ENCODE data around the gene MPST. TPM values are rescaled to one million over a fixed set of nuclear protein-coding genes. Genes with fewer than 3 reads are reported as not detected.

Gene MPST
- total and polyA plus RNA-seq, 3 donors from 2014 or later: 64.1 to 114 (median 99.6) TPM

DNA sequence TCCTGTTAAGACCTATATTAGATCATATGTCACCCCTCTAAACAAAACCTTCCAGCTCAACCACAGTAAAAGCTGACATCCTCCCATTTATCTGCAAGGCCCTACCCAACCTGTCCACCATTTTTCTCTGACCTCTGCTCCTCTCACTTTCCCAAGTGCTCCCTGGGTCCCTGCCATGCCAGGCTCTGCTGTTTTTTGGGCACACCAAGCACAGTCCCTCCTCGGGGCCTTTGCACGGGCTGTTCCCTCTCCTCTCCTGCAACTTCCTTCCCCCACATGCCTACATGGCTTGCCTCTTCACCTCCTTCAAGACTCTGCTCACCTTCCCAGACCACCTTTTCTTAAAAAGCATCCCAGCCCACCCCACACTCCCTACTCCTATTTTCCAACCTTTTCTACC, 10.1 kb upstream of the MPST start:
- no peaks in the 10 kb centered on the region for H3K36me3 ChIP-seq (ENCODE audit: low read depth, missing control alignments)
- WGBS, 2 donors: 85 to 94% methylated on average over 2 of the region's 2 CpGs

DNA sequence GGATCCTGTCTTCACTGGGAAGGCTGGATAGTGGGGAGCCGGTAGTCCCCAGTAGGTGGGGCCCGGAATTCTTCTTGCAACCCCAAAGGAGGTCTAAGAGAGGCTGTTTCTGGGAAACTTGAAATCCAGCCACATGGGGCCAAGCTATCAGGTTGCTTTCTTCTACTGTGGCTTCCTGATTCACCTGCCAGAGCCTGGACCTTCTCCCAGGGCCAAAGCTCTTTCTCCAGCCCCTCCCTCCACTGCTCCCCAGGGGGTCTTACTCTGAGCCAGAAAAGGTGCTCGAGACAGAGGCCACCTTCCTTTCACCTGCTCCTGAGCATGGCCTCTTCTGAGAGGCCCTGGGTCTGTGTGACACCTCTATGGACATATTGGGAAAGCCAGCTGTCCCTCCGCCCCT, 9.4 kb upstream of the MPST start:
- H3K36me3 ChIP-seq (ENCODE audit: low read depth, missing control alignments): no peaks in the 10 kb centered on the region
- no peak overlapping the region for H3K4me3 ChIP-seq
- no peaks in the 10 kb centered on the region for H3K27me3 ChIP-seq
- TF ChIP-seq, protein P1, sequence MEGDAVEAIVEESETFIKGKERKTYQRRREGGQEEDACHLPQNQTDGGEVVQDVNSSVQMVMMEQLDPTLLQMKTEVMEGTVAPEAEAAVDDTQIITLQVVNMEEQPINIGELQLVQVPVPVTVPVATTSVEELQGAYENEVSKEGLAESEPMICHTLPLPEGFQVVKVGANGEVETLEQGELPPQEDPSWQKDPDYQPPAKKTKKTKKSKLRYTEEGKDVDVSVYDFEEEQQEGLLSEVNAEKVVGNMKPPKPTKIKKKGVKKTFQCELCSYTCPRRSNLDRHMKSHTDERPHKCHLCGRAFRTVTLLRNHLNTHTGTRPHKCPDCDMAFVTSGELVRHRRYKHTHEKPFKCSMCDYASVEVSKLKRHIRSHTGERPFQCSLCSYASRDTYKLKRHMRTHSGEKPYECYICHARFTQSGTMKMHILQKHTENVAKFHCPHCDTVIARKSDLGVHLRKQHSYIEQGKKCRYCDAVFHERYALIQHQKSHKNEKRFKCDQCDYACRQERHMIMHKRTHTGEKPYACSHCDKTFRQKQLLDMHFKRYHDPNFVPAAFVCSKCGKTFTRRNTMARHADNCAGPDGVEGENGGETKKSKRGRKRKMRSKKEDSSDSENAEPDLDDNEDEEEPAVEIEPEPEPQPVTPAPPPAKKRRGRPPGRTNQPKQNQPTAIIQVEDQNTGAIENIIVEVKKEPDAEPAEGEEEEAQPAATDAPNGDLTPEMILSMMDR (IDR thresholded peaks at IDR 0.05): no peak
- no peak for TF ChIP-seq POLR2A (IDR thresholded peaks at IDR 0.05)
- no peaks in the 10 kb centered on the region for H3K4me1 ChIP-seq
- WGBS, 2 donors: 89 to 92% methylated on average over 4 of the region's 4 CpGs
- DNase-seq: no peak
- intact Hi-C loops (cut with DNase I; ENCODE audit: low total_unique reads): no loop called here
- no peaks in the 10 kb centered on the region for H3K9me3 ChIP-seq
- H3K27ac ChIP-seq: no peak overlapping the region

More for the DNA sequence above, 10.1 kb upstream of the MPST start:
- DNase-seq: no peak
- Histone ChIP-seq H3K27ac (no peak overlapping the region), H3K27me3 (no peaks in the 10 kb centered on the region), H3K9me3 (no peaks in the 10 kb centered on the region), H3K4me3 (no peak overlapping the region), H3K4me1 (no peaks in the 10 kb centered on the region)
- intact Hi-C loops (cut with DNase I; ENCODE audit: low total_unique reads): no loop called here
- TF ChIP-seq, protein P1 (IDR thresholded peaks at IDR 0.05): no peak
- no peak for TF ChIP-seq POLR2A (IDR thresholded peaks at IDR 0.05)

DNA sequence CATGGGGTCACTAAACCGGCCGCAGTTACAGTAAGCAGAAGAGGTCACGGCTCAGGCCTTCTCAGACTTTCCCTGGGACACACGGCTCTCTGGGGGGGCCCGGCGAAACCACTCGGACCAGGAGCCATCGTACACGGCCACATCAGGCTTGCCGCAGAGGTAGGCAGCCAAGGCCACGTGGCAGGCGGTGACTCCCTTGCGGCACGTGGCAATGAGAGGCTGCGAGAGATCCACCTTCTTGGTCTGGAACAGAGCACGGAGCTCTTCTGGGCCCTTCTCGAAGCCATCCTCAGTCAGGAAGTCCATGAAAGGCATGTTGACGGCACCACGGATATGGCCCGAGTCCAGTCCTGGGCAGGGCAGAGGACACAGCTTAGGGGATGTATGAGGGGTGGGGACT, 8.6 kb upstream of the MPST start:
- Histone ChIP-seq H3K36me3 (ENCODE audit: low read depth, missing control alignments) (no peaks in the 10 kb centered on the region), H3K27ac (no peak overlapping the region), H3K9me3 (no peaks in the 10 kb centered on the region), H3K27me3 (no peaks in the 10 kb centered on the region), H3K4me1 (no peaks in the 10 kb centered on the region), H3K4me3 (no peak overlapping the region)
- WGBS, 2 donors: 93% methylated on average over 20 of the region's 20 CpGs
- no peak for DNase-seq
- intact Hi-C loops (cut with DNase I; ENCODE audit: low total_unique reads): no loop called here
- no peak for TF ChIP-seq POLR2A (IDR thresholded peaks at IDR 0.05)
- TF ChIP-seq, protein P1 (IDR thresholded peaks at IDR 0.05): no peak

DNA sequence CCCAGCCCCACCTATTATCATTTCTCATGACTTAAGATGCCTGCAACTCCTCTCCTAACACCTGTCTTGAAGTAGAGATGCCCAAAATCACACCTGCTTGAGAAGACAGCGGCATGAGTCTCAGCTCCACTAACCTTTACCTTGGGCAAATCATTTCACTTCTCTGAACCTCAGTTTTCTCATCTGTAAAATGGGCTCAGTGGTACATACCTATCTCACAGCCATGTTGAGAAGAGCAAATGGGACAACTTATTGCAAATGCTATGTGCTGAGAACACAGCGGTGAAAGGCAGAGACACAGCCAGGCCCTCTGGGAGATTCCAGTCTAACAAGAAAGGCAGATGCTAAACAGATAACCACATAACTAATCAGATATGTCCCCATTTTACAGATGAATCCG, 8.1 kb upstream of the MPST start:
- Histone ChIP-seq H3K4me1 (peaks cover 3% of the 10 kb centered on the region), H3K27ac (no peak overlapping the region), H3K9me3 (no peaks in the 10 kb centered on the region), H3K4me3 (no peak overlapping the region), H3K36me3 (ENCODE audit: low read depth, missing control alignments) (no peaks in the 10 kb centered on the region), H3K27me3 (no peaks in the 10 kb centered on the region)
- no peak for TF ChIP-seq POLR2A (IDR thresholded peaks at IDR 0.05)
- TF ChIP-seq, protein P1 (IDR thresholded peaks at IDR 0.05): no peak
- intact Hi-C loops (cut with DNase I; ENCODE audit: low total_unique reads): no loop called here
- WGBS, 2 donors: 97 to 100% methylated on average over 3 of the region's 3 CpGs
- DNase-seq: no peak

DNA sequence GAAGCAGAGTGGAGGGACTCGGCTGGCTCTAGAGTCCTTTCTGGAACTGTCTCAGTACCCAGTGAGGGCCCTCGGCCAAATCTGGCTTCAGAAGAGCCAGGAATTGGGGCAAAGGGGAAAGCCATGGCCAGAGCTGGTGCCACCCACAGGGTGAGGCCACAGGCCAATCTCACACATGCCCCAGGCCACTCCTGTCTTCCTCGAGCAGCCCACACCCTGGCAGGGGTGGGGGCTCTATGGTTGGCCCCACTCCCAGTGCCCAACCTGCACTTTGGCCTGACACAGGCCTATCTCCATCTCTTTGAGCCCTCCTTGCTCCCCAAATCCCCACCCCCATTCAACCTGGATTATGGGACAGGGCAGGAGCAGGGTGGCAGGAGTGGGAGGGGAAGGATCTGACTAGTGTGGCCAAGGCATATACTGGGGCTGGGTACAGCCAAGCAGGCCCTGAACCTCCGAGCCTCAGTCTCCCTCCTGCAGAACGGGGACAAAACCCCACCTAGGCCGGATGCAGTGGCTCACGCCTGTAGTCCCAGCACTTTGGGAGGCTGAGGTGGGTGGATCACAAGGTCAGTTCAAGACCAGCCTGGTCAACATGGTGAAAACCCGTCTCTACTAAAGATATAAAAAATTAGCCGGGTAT, 7.2 kb upstream of the MPST start:
- DNase-seq: no peak
- Histone ChIP-seq H3K4me3 (no peak overlapping the region), H3K36me3 (ENCODE audit: low read depth, missing control alignments) (no peaks in the 10 kb centered on the region), H3K27ac (no peak overlapping the region), H3K4me1 (peaks cover 6% of the 10 kb centered on the region), H3K9me3 (no peaks in the 10 kb centered on the region), H3K27me3 (no peaks in the 10 kb centered on the region)
- no peak for TF ChIP-seq POLR2A (IDR thresholded peaks at IDR 0.05)
- TF ChIP-seq, protein P1 (IDR thresholded peaks at IDR 0.05): no peak
- WGBS, 2 donors: 87 to 92% methylated on average over 8 to 9 of the region's 9 CpGs
- intact Hi-C loops (cut with DNase I; ENCODE audit: low total_unique reads): no loop called here
